Putamen (tissue), 1 donor: ENCODE measurements around the gene SKOR2.
"Not testable (repeated sequence)": the region's sequence is repeated elsewhere in the genome, so short reads cannot be mapped to it uniquely, and the experiment has no call there.

Source experiments
- DNase-seq: peaks from one replicate; pipeline ENCODE4 v3.0.0-alpha.2; 2016; ENCODE audit warnings: low spot score

The SKOR2 gene

GRCh38 chr18:47203626-47204464 lies 47.6 kb downstream of the SKOR2 start:
- DNase-seq: no peak

- not testable (repeated sequence) for DNase-seq
Observed at GRCh38 chr18:47195961-47196360, 55.5 kb downstream of the SKOR2 start.

- DNase-seq: no peak
Observed at GRCh38 chr18:47191961-47192360, 59.5 kb downstream of the SKOR2 start.

- DNase-seq: no peak
Observed at GRCh38 chr18:47187721-47188120, 63.7 kb downstream of the SKOR2 start.

GRCh38 chr18:47184419-47185050 lies 66.9 kb downstream of the SKOR2 start:
- no peak for DNase-seq

- DNase-seq: not testable (repeated sequence)
Observed at GRCh38 chr18:47182156-47182555, 69.3 kb downstream of the SKOR2 start.

- DNase-seq: no peak
Observed at GRCh38 chr18:47180765-47181164, 70.7 kb downstream of the SKOR2 start.

- no peak for DNase-seq
Observed at GRCh38 chr18:47179520-47179919, 71.9 kb downstream of the SKOR2 start.

GRCh38 chr18:47175898-47176575 lies 75.4 kb downstream of the SKOR2 start, which contains the start of gene IER3IP1:
TSS of gene IER3IP1 (minus strand) at chr18:47176364. CDS start at chr18:47176277, 87 bp downstream.
- peak; percentile 94 for DNase-seq

- DNase-seq: no peak
Observed at GRCh38 chr18:47175283-47175897, 76.1 kb downstream of the SKOR2 start.

GRCh38 chr18:47174545-47175116 lies 76.8 kb downstream of the SKOR2 start:
- DNase-seq: no peak

- no peak for DNase-seq
Observed at GRCh38 chr18:47172476-47172875, 79.0 kb downstream of the SKOR2 start.

GRCh38 chr18:47168913-47169312 lies 82.5 kb downstream of the SKOR2 start:
- DNase-seq: no peak

- DNase-seq: no peak
Observed at GRCh38 chr18:47168509-47168908, 83.0 kb downstream of the SKOR2 start.

GRCh38 chr18:47166294-47166693 lies 85.2 kb downstream of the SKOR2 start:
- no peak for DNase-seq

- DNase-seq: no peak
Observed at GRCh38 chr18:47163241-47163640, 88.2 kb downstream of the SKOR2 start.

GRCh38 chr18:47160256-47160655 lies 91.2 kb downstream of the SKOR2 start:
- DNase-seq: no peak

GRCh38 chr18:47158404-47158803 lies 93.1 kb downstream of the SKOR2 start:
- DNase-seq: not testable (repeated sequence)
